Measurements from ENCODE around the gene ZBBX.
"Not testable (repeated sequence)": the region's sequence is repeated elsewhere in the genome, so short reads cannot be mapped to it uniquely, and the experiment has no call there.

Gene ZBBX, protein sequence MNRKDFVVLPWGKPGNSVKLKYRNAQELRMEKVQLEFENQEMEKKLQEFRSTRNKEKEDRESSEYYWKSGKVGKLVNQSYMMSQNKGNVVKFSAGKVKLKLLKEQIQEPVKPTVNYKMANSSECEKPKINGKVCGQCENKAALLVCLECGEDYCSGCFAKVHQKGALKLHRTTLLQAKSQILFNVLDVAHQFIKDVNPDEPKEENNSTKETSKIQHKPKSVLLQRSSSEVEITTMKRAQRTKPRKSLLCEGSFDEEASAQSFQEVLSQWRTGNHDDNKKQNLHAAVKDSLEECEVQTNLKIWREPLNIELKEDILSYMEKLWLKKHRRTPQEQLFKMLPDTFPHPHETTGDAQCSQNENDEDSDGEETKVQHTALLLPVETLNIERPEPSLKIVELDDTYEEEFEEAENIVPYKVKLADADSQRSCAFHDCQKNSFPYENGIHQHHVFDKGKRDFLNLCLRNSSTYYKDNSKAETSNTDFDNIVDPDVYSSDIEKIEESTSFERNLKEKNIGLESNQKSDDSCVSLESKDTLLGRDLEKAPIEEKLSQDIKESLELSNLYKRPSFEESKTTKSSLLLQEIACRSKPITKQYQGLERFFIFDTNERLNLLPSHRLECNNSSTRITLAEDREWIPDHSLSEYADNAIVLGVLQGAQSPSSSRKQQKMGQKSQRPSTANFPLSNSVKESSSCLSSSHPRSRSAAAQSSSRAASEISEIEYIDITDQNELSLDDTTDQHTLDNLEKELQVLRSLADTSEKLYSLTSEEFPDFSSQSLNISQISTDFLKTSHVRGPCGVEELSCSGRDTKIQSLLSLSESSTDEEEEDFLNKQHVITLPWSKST

DNA sequence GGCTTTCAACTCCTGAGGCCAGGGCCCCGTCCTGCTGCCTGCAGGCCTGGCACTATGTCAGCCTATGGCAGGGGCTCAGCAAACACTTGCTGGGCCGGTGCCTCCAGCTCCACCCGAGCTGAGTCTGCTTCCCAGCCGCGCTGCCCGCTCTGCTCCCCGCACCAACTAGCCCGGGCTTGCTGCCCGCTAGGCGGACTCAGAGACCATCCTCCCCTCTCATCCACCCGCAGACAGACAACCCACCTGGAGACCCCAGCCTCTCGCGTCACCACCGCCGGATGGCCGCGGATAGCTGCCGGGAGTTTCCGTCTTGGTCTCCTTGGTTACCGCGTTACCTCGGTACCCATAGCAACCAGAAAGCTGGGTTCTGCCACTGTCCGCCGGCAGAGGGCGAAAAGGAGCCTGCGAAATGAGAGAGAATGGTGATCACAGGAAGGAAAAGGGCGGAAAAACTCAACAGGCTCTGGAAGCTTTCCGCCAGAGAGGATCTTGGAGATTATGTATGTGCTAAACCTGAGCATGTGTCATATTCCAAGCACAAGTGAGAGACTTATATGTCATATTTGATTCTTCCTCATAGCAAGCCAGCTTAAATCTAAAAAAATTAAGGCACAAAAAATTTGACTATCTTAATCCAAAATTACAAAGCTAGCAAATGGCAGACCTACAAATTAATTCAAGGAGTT lies at the start of gene ZBBX:
Gene ZBBX, minus strand, starts transcription at position 294 of the 686 bp plus-strand sequence. CDS start 7,396 bp downstream, outside the sequence.
- peak; percentile 72 for DNase-seq

DNA sequence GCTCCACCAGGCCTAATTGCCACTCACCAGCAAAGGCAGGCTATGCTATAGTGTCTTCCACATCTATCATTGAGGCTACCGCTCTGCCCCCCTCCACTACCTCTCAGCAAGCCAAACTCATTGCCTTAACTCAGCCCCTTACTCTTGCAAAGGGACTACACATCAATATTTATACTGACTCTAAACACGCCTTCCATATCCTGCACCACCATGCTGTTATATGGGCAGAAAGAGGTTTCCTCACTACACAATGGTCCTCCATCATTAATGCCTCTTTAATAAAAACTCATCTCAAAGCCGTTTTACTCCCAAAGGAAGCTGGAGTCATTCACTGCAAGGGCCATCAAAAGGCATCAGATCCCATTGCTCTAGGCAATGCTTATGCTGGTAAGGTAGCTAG lies 46.9 kb upstream of the ZBBX start:
- DNase-seq, result not testable (repeated sequence)

- DNase-seq, result not testable (repeated sequence)
Observed at GRCh38 chr3:167422396-167422795, 42.3 kb upstream of the ZBBX start.

GRCh38 chr3:167409611-167410010 lies 29.5 kb upstream of the ZBBX start:
- no peak for DNase-seq

DNA sequence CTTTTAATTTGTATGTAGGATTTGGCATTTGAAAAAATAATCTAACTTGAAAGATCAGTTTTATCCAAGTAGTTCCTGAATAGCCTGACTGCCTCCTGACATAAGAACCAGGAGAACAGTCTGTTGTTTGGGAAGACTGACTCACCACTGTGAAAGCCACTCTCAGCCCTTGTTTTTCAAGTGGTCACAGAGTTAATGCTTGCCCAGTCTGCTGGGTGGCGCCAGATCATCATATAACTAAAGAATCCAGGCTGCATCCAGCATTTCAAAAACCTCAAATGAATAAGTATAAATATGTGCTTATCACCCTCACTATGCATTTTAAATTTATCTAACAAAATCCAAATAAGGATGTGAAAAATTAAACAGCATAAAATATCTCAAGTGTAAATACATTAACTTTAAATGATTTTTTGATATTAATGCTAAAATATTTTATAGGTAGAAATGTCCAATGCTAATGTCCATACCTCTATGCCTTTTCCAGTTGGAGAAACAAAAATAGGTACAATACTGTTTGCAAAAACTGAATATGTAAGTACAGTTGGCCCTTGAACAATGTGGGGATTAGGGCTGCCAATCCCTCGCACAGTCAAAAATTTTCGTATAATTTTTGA lies 26.9 kb upstream of the ZBBX start:
- DNase-seq, result peak; percentile 3

DNA sequence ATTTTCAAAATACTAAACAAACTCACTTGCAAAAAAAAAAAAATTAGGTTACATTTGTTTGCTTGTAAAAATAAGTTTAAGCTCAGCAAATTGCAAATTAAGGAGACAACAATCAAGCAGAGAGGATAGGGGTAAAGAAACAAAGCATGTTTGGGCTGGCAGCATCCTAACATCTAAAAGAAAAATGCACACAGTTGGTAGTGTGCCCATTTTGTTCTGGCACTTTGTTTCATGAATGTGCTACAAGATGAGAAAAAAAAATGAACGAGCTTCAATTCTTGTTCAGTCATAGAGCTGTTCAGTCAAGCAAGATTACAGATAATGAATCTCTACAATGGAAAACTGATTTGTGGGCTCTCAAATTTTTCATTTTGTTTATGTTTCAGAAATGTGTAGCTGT lies 17.7 kb upstream of the ZBBX start:
- no peak for DNase-seq

GRCh38 chr3:167396075-167396474 lies 16.0 kb upstream of the ZBBX start:
- DNase-seq, result no peak

DNA sequence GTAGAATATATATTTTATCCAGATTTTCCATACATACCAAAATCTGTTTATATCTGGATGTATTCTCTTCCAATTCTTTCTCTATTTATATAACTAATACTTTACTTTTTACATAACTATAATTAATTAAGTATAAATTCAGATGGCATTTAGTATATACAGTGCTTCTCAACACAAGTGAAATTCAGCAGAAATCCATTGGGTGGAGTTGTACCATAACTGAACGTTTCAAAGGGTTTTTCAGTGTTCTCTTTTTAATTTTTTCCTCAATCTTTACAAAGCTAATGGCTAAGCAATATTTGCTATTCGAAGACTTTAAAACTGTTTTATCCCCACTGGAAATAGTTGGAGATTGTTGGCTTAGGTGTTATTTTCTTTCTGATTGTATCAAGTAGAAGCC lies 13.9 kb upstream of the ZBBX start:
- DNase-seq, result no peak

DNA sequence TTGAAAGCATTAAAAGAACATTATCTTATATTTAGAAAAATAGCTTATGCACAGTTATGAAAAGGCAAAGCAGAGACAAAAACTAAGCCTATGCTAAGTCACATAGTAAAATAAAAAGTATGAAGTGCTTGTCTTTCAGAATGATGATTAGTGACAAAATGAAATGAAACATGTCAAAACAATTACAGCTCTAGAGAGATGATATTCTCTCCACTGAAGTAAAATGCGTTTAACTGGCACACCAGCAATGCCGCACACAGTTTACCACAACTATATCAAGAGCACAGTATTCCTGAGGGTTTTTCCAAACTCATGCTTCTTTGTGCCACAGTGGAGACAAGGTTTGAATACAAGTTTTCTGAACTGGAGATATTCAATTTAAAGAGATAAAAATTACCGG lies 2.1 kb upstream of the ZBBX start:
- DNase-seq, result no peak

DNA sequence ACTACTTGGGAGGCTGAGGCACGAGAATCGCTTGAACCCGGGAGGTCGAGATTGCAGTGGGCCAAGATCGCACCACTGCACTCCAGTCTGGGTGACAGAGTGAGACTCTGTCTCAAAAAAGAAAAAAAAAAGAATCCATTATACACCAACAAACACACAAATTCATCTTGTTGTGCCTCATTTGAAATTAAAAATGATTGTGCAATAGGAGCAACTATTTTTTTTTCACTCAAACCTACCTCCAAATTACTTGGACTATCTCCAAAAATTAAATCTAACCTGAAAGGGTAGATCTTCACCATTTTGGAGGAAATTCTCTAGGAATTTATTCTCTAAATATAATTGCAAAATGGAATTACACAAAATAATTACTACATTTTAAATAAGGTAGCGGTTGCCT lies 4.6 kb downstream of the ZBBX start:
- DNase-seq, result no peak

- DNase-seq, result no peak
Observed at GRCh38 chr3:167372138-167372537, 8.0 kb downstream of the ZBBX start.

DNA sequence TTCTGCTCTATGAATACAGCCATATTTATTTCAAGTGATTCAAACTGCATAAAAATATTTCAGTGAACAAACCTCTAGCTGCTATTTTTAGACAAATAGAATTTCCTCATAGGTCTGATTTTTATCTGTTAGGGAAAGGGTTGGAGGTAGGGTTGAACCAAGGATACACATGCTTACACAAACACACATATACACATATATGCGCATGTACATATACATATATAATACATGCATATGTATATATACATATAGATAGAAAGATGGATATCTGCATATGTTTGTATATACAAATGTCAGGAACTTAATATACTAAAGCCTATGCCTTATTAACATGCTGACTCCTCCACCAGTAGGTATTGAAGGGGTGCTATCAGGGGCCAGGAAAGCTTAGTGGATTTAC lies 18.1 kb downstream of the ZBBX start:
- no peak for DNase-seq

- no peak for DNase-seq
Observed at GRCh38 chr3:167361306-167361705, 18.8 kb downstream of the ZBBX start.

- DNase-seq, result no peak
Observed at GRCh38 chr3:167355446-167355845, 24.7 kb downstream of the ZBBX start.

DNA sequence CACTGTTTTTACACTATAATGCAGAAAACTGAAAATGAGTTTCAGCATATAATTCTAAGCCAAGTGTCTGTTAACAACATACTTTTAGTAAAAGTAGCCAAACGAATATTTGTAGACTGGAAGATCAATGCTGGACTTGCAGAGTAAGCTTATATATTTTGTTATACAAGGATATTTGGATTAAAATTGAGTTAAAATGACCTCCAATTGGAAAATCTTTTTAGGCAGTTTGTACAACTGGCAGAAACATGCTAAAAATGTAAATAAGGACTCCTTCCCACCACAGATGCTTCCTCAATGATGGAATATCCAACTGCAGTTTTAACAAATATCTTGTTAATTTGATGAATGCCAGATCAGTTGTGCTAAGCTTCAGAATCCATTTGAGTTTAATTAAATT lies 25.3 kb downstream of the ZBBX start:
- DNase-seq, result no peak

GRCh38 chr3:167350245-167350862 lies 29.7 kb downstream of the ZBBX start:
- DNase-seq, result no peak

- no peak for DNase-seq
Observed at GRCh38 chr3:167346171-167346570, 33.9 kb downstream of the ZBBX start.

DNA sequence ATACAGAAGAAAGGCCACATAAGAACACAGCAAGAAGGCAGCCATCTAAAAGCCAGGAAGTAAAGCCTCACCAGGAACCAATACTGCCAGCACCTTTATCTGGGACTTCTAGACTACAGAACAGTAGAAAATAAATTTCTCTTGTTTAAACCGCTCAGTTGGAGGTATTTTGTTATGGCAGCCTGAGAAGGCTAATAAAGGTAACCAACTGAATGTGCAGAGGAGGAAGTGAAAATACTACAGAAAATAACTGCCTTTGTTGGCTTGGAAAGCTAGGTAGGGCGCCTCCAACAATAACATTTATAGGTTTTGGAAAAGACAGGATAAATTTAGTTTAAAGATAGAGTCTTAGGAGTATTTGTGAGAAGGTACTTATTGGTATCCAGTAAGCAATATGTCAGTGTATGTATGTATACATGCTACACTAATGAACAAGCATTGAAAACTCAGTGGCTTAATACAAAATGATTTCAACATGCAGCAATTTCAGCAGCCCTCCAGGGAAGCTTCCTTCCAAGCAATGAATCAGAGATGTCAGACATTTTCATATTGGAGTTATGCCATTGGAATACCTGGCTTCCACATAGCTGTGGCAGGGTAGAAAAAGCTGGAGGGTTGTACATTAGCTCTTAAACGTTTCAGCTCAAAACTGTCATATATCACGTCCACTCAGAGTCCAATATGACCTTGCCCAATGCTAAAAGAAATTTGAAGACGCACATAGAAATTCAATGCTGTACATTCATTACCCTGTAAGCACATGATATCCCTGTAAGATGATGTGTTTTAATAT lies 48.9 kb downstream of the ZBBX start:
- DNase-seq, result no peak

DNA sequence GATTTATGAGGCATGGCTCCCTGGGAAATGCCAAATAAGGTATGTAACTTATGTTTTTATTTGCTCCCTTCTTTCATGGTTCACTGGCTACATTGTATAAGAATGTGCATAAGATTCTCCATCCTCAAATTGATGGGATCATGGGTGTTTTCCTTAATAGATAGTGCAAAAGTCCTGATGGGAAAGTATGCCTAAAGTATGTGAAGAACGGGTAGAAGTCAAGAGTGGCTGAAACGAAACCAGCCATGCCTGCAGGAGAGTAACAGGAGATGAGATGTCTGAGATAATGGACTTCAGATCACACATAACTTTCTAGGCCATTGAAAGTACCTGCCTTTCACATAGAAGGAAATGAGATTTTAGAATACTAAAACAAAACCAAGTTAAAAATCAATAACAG lies 56.5 kb downstream of the ZBBX start:
- DNase-seq, result no peak

DNA sequence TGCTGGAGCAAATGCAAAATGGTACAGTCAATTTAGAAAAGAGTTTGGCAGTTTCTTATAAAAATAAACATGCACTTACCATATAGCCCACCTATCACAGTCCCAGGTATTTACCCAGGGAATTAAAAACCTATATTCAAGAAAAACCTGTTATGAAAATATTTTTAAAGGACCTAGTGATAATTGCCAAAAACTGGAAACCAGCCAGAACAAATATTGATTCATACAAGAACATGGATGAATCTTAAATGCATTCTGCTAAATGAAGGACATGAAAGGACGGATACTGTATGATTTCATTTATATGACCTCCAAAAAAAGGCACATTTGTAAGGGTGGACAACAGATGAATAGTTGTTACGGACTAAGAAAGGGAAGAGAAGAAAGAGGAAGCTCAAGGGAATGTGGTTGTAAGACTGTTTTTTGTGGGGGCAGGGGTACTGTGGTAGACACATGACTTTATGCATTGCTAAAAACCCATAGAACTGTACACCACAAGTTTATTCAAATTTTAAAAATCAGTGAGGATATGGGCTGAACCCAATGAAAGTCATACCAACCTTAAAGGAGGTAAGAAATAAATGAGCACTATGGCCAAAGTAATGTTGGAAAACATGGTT lies 61.0 kb downstream of the ZBBX start:
- DNase-seq, result no peak

DNA sequence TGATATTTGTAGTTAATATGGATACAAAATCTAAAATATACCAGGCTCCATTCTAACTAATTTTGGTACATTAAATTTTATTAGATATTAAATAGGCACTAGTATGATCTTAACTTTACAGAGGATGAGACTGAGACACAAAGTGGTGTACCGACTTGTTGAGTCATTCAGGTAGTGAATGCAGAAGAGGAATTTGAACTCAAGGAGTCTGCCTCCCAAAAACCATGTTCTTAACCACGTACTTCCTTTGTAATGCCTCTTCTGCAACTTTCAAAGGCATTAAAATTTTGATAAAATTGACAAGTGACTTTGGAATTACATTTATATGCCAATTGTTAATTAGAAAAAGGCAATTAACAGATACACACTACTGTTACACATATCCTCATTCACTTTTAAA lies 61.8 kb downstream of the ZBBX start:
- no peak for DNase-seq

Data from NCI-H1694 (cell line).